H9 (cell line): ENCODE data around the gene GH2. TPM values are rescaled to one million over a fixed set of nuclear protein-coding genes. Genes with fewer than 3 reads are reported as not detected.
A peak's percentile ranks its signal among the peaks of the same experiment; 100 is the strongest.
"Not testable (repeated sequence)": the region's sequence is repeated elsewhere in the genome, so short reads cannot be mapped to it uniquely, and the experiment has no call there.

ENCODE experiments used
- DNase-seq: peaks from one replicate; pipeline ENCODE4 v3.0.0-alpha.2; 2017
- H2AFZ ChIP-seq: one replicate; pipeline ENCODE4 v1.6.1; 2013; ENCODE audit warnings: mild to moderate bottlenecking, low read length, control low read depth, moderate library complexity
- H2AK5ac ChIP-seq: 2 replicates; pipeline ENCODE4 v1.6.1; 2013; ENCODE audit warnings: low read length, control low read depth, mixed read lengths; ENCODE audit not compliant: insufficient read length
- H2BK120ac ChIP-seq: one replicate; pipeline ENCODE4 v1.6.1; 2013; ENCODE audit warnings: low read depth, mild to moderate bottlenecking, low read length, control low read depth, inconsistent platforms; ENCODE audit not compliant: poor library complexity, severe bottlenecking
- H2BK12ac ChIP-seq: 2 replicates; pipeline ENCODE4 v1.6.1; 2013; ENCODE audit warnings: low read length, control low read depth, mixed read lengths, low read depth; ENCODE audit not compliant: insufficient read length
- H2BK15ac ChIP-seq: 2 replicates; pipeline ENCODE4 v1.6.1; 2013; ENCODE audit warnings: low read depth, low read length, control low read depth
- H2BK20ac ChIP-seq: one replicate; pipeline ENCODE4 v1.6.1; 2013; ENCODE audit warnings: low read depth, mild to moderate bottlenecking, low read length, control low read depth, inconsistent platforms; ENCODE audit not compliant: poor library complexity, severe bottlenecking
- H2BK5ac ChIP-seq: 2 replicates; pipeline ENCODE4 v1.6.1; 2013; ENCODE audit warnings: low read length, control low read depth, mixed read lengths; ENCODE audit not compliant: insufficient read length
- H3K14ac ChIP-seq: 2 replicates; pipeline ENCODE4 v1.6.1; 2013; ENCODE audit warnings: low read length, control low read depth; ENCODE audit not compliant: insufficient read depth
- H3K18ac ChIP-seq: 2 replicates; pipeline ENCODE4 v1.6.1; 2013; ENCODE audit warnings: low read depth, mild to moderate bottlenecking, mixed read lengths, low read length, control low read depth; ENCODE audit not compliant: insufficient read length
- H3K23ac ChIP-seq: 2 replicates; pipeline ENCODE4 v1.6.1; 2013; ENCODE audit warnings: low read length, control low read depth, mixed read lengths, low read depth; ENCODE audit not compliant: insufficient read length
- H3K23me2 ChIP-seq: 2 replicates; pipeline ENCODE4 v1.6.1; 2013; ENCODE audit warnings: low read depth, mild to moderate bottlenecking, mixed read lengths, low read length, control low read depth; ENCODE audit not compliant: insufficient read length, poor library complexity, severe bottlenecking
- H3K27ac ChIP-seq: 2 replicates; pipeline ENCODE4 v1.5.1; 2013; ENCODE audit warnings: low read length, control low read depth, mixed read lengths, low read depth; ENCODE audit not compliant: insufficient read length
- H3K27me3 ChIP-seq: 2 replicates; pipeline ENCODE4 v1.6.1; 2013; ENCODE audit warnings: low read length, control low read depth, inconsistent platforms; ENCODE audit not compliant: insufficient read depth
- H3K4ac ChIP-seq: 2 replicates; pipeline ENCODE4 v1.6.1; 2013; ENCODE audit warnings: low read depth, mild to moderate bottlenecking, control low read depth, inconsistent platforms, low read length, moderate library complexity
- H3K4me1 ChIP-seq: 2 replicates; pipeline ENCODE4 v1.6.1; 2013; ENCODE audit warnings: low read length, control low read depth, inconsistent platforms; ENCODE audit not compliant: insufficient read depth
- H3K4me2 ChIP-seq: 2 replicates; pipeline ENCODE4 v1.6.1; 2013; ENCODE audit warnings: low read length, control low read depth, mixed read lengths; ENCODE audit not compliant: insufficient read length, insufficient read depth
- H3K56ac ChIP-seq: 2 replicates; pipeline ENCODE4 v1.6.1; 2013; ENCODE audit warnings: low read depth, mild to moderate bottlenecking, mixed read lengths, low read length, control low read depth; ENCODE audit not compliant: insufficient read length
- H3K79me1 ChIP-seq: 2 replicates; pipeline ENCODE4 v1.6.1; 2013; ENCODE audit warnings: low read depth, mild to moderate bottlenecking, moderate library complexity, low read length, control low read depth, inconsistent platforms; ENCODE audit not compliant: insufficient read depth, poor library complexity, severe bottlenecking
- H3K79me2 ChIP-seq: 2 replicates; pipeline ENCODE4 v1.6.1; 2013; ENCODE audit warnings: low read length, control low read depth, inconsistent platforms; ENCODE audit not compliant: insufficient read depth
- H3K9ac ChIP-seq: 2 replicates; pipeline ENCODE4 v1.6.1; 2013; ENCODE audit warnings: low read length, control low read depth, mixed read lengths; ENCODE audit not compliant: insufficient read length; ENCODE audit errors: extremely low read depth
- H3K9me3 ChIP-seq: one replicate; pipeline ENCODE4 v1.6.1; 2013; ENCODE audit warnings: low read depth, low read length, inconsistent platforms; ENCODE audit not compliant: control insufficient read depth
- H3T11ph ChIP-seq: one replicate; pipeline ENCODE4 v1.6.1; 2013; ENCODE audit warnings: mild to moderate bottlenecking, low read length, control low read depth, inconsistent platforms
- H4K20me1 ChIP-seq: one replicate; pipeline ENCODE4 v1.6.1; 2013; ENCODE audit not compliant: control insufficient read depth, insufficient read length, insufficient read depth
- H4K5ac ChIP-seq: 2 replicates; pipeline ENCODE4 v1.6.1; 2013; ENCODE audit warnings: low read depth, mild to moderate bottlenecking, mixed read lengths, low read length, control low read depth; ENCODE audit not compliant: insufficient read length
- H4K8ac ChIP-seq: replicated peaks from 2 replicates; pipeline ENCODE4 v1.6.1; 2013; ENCODE audit warnings: low read length, control low read depth, mixed read lengths, low read depth; ENCODE audit not compliant: insufficient read length
- H4K91ac ChIP-seq: 2 replicates; pipeline ENCODE4 v1.6.1; 2013; ENCODE audit warnings: low read depth, mild to moderate bottlenecking, moderate library complexity, mixed read lengths, low read length, control low read depth; ENCODE audit not compliant: insufficient read length
- H3K27ac Mint-ChIP-seq, 3 experiments: 2 replicates in 2 of 3; 3 replicates in 1 of 3; pipeline ENCODE4 v1.8.0; 2020 to 2021; ENCODE audit warnings: mixed read lengths in 3 of 3, mild to moderate bottlenecking in 1 of 3, moderate library complexity in 1 of 3
- H3K27me3 Mint-ChIP-seq: 2 replicates; pipeline ENCODE4 v1.8.0; 2021; ENCODE audit warnings: low read depth, mild to moderate bottlenecking, moderate library complexity, mixed read lengths
- H3K36me3 Mint-ChIP-seq, 3 experiments: 2 replicates in 2 of 3; 3 replicates in 1 of 3; pipeline ENCODE4 v1.8.0; 2020 to 2021; ENCODE audit warnings: low read depth in 3 of 3, mixed read lengths in 3 of 3; ENCODE audit not compliant: insufficient read depth in 1 of 3
- H3K4me1 Mint-ChIP-seq, 2 experiments: 2 replicates each; pipeline ENCODE4 v1.8.0; 2020; ENCODE audit warnings: mixed read lengths in 2 of 2
- H3K4me3 Mint-ChIP-seq, 2 experiments: 2 replicates in 1 of 2; 3 replicates in 1 of 2; pipeline ENCODE4 v1.8.0; 2020 to 2021; ENCODE audit warnings: mild to moderate bottlenecking in 2 of 2, mixed read lengths in 2 of 2, moderate library complexity in 1 of 2
- H3K9me3 Mint-ChIP-seq, 2 experiments: 2 replicates in 1 of 2; 3 replicates in 1 of 2; pipeline ENCODE4 v1.8.0; 2020; ENCODE audit warnings: mild to moderate bottlenecking in 2 of 2, mixed read lengths in 2 of 2, moderate library complexity in 1 of 2
- CTCF ChIP-seq: fragments of 200-600 bp; sonication (generic); conservative IDR thresholded peaks from 3 replicates; pipeline ENCODE4 v1.8.0; 2021; ENCODE audit warnings: antibody characterized with exemption, mild to moderate bottlenecking
- WGBS: extraction: QIAGEN DNeasy Blood & Tissue Kit; methylation state at CpG from one replicate; pipeline ENCODE4 v1.1.7; 2013; ENCODE audit warnings: missing lambda C conversion rate, low lambda C conversion rate, mixed read lengths; ENCODE audit not compliant: insufficient read length; ENCODE audit errors: extremely low coverage; 5-methylcytosine and 5-hydroxymethylcytosine counted together
- total RNA-seq: library from RNA; stranded (reverse); gene quantifications from 2 replicates; pipeline ENCODE4 v1.2.1, GENCODE V29; 2021

The GH2 gene
- total RNA-seq, 1 experiment from 2014 or later: 0.77 TPM

- Histone ChIP-seq H3K56ac (no peak overlapping the region), H4K8ac (no peak overlapping the region), H3T11ph (no peak overlapping the region), H3K23ac (no peak overlapping the region), H3K79me1 (no peaks in the 10 kb centered on the region), H2BK120ac (no peak overlapping the region), H2BK12ac (no peak overlapping the region), H2BK15ac (no peak overlapping the region), H2AK5ac (no peak overlapping the region), H3K14ac (no peak overlapping the region), H3K27ac (no peak overlapping the region), H3K79me2 (peaks cover 3% of the 10 kb centered on the region; the same call in 1 of the 2 replicates), H3K23me2 (peaks cover 10% of the 10 kb centered on the region), H4K5ac (no peak overlapping the region), H3K4ac (no peak overlapping the region), H3K9me3 (no peaks in the 10 kb centered on the region), H4K91ac (no peak overlapping the region), H4K20me1 (no peaks in the 10 kb centered on the region), H2AFZ (no peak overlapping the region), H3K27me3 (peaks cover 4% of the 10 kb centered on the region; the same call in 1 of the 2 replicates), H3K4me2 (peak overlapping the region; percentile 40), H2BK5ac (no peak overlapping the region), H2BK20ac (no peak overlapping the region), H3K18ac (no peak overlapping the region), H3K9ac (no peak overlapping the region), H3K4me1 (no peaks in the 10 kb centered on the region; the same call in 1 of the 2 replicates)
- H3K4me1 Mint-ChIP-seq: peaks cover 18 to 27% of the 10 kb centered on the region in 2 experiments
- peaks cover 0 to 12% (median 3%) of the 10 kb centered on the region in 3 experiments; a peak in 4 of 7 replicates for H3K36me3 Mint-ChIP-seq
- H3K4me3 Mint-ChIP-seq: peak overlapping the region; percentile 77 to 83
- TF ChIP-seq CTCF: no peak
- WGBS: no CpG with 5 or more reads among the region's 9 CpGs
- DNase-seq: no peak
- peaks cover 38% of the 10 kb centered on the region for H3K27me3 Mint-ChIP-seq
- no peak overlapping the region for H3K27ac Mint-ChIP-seq
- H3K9me3 Mint-ChIP-seq: peaks cover 8 to 12% of the 10 kb centered on the region in 2 experiments
These were observed 37.6 kb downstream of the GH2 start for GRCh38 chr17:63843910-63844677.

DNA sequence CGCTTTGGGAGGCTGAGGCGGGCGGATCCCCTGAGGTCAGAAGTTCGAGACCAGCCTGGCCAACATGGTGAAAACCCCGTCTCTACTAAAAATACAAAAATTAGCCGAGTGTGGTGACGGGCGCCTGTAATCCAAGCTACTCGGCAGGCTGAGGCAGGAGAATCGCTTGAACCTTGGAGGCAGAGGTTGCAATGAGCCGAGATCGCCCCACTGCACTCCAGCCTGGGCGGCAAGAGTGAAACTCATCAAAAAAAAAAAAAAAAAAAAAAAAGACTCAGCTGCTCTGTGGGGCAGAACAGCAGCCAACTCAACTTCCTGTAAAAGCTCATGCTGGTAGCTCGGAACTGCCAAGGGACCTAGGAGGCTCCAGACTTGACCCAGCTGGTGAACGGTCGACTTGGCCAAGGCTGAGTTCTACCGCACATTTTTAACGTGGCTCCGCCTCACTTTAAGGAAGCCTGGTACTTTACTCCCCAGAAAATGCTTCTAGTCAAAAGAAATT lies 38.3 kb downstream of the GH2 start:
- not testable (repeated sequence) for H2AK5ac ChIP-seq, H3K9ac ChIP-seq

More for the DNA sequence above, 38.3 kb downstream of the GH2 start:
- not testable (repeated sequence) for H2BK15ac ChIP-seq, H2BK120ac ChIP-seq, H2AFZ ChIP-seq, H3K79me1 ChIP-seq, H3K79me2 ChIP-seq, H3K56ac ChIP-seq, H3K4me1 ChIP-seq, H3K23ac ChIP-seq, H3K4ac ChIP-seq, H2BK12ac ChIP-seq, H2BK5ac ChIP-seq, H3K27me3 ChIP-seq, H2BK20ac ChIP-seq, H3K27ac ChIP-seq, DNase-seq, H3K18ac ChIP-seq, H3K23me2 ChIP-seq, H3K14ac ChIP-seq, H4K5ac ChIP-seq, H4K91ac ChIP-seq, H4K8ac ChIP-seq, H4K20me1 ChIP-seq, H3K9me3 ChIP-seq, H3T11ph ChIP-seq, H3K9me3 Mint-ChIP-seq
- peak overlapping the region; percentile 40 for H3K4me2 ChIP-seq
- WGBS: no CpG with 5 or more reads among the region's 19 CpGs
- Mint-ChIP-seq H3K36me3 (peaks cover 0 to 12% (median 3%) of the 10 kb centered on the region in 3 experiments; a peak in 4 of 7 replicates), H3K27me3 (peaks cover 32% of the 10 kb centered on the region), H3K27ac (peak overlapping the region in 2 of 3 experiments; percentile 53 to 78; a peak in 1 of 7 replicates), H3K4me1 (peaks cover 22 to 33% of the 10 kb centered on the region in 2 experiments), H3K4me3 (peak overlapping the region; percentile 77 to 83)
